Glutamatergic neuron (in vitro differentiated cells): Measurements from ENCODE around the gene CNBP. TPM values are rescaled to one million over a fixed set of nuclear protein-coding genes. Genes with fewer than 3 reads are reported as not detected.

Source experiments
- DNase-seq: peaks from one replicate; pipeline ENCODE4 v3.0.0; 2022
- H3K27ac Mint-ChIP-seq: one replicate; pipeline ENCODE4 v1.8.0; 2020; ENCODE audit warnings: mild to moderate bottlenecking, mixed read lengths, inconsistent platforms; ENCODE audit not compliant: unreplicated experiment
- H3K27me3 Mint-ChIP-seq: one replicate; pipeline ENCODE4 v1.8.0; 2020; ENCODE audit warnings: mild to moderate bottlenecking, moderate library complexity, mixed read lengths, inconsistent platforms; ENCODE audit not compliant: unreplicated experiment
- H3K36me3 Mint-ChIP-seq: one replicate; pipeline ENCODE4 v1.8.0; 2020; ENCODE audit warnings: mild to moderate bottlenecking, mixed read lengths, inconsistent platforms; ENCODE audit not compliant: unreplicated experiment
- H3K4me1 Mint-ChIP-seq: one replicate; pipeline ENCODE4 v1.8.0; 2020; ENCODE audit warnings: mild to moderate bottlenecking, low read depth, mixed read lengths, inconsistent platforms; ENCODE audit not compliant: unreplicated experiment
- H3K4me3 Mint-ChIP-seq: one replicate; pipeline ENCODE4 v1.8.0; 2020; ENCODE audit warnings: mild to moderate bottlenecking, mixed read lengths, inconsistent platforms; ENCODE audit not compliant: unreplicated experiment
- H3K9me3 Mint-ChIP-seq: one replicate; pipeline ENCODE4 v1.8.0; 2020; ENCODE audit warnings: mild to moderate bottlenecking, moderate library complexity, mixed read lengths, inconsistent platforms; ENCODE audit not compliant: unreplicated experiment
- CTCF ChIP-seq: fragments of 200-600 bp; sonication (generic); IDR thresholded peaks from one replicate; pipeline ENCODE4 v1.5.0; 2021; ENCODE audit not compliant: partially characterized antibody, unreplicated experiment
- total RNA-seq: library from RNA; stranded (reverse); fragmentation: NEBNext Ultra II Directional; extraction: Animal tissue kit (Norgen Biotek cat#: 25700); gene quantifications from one replicate; pipeline ENCODE4 v1.2.1, GENCODE V29; 2021; ENCODE audit not compliant: unreplicated experiment

Gene CNBP
- total RNA-seq, 1 donor from 2014 or later = 177 TPM

GRCh38 chr3:129211345-129211744 lies 27.6 kb upstream of the CNBP start:
- Mint-ChIP-seq H3K27me3 (no peaks in the 10 kb centered on the region), H3K4me3 (no peak overlapping the region), H3K9me3 (no peaks in the 10 kb centered on the region), H3K36me3 (no peaks in the 10 kb centered on the region), H3K4me1 (no peaks in the 10 kb centered on the region), H3K27ac (no peak overlapping the region)
- TF ChIP-seq CTCF = no peak
- no peak for DNase-seq

DNA sequence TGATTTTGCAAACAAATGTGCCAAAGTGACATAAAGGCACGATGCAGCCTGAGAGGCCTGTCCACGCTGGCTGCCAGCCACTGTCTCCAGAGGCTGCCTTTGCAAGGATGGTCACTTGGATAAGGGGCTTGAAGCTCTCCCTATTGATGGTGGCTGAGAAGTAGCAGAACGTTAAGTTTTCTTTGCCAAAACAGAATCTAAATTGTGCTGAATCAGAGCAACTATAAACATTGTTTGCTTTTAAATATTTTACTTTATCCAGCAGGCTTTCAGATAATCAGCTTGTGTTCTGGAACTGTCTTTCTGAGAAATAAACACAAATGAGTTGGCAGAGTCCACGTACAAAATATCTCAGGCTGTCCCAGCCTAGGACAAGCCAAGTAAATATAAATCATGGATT lies 23.8 kb upstream of the CNBP start:
- H3K27ac Mint-ChIP-seq = no peak overlapping the region
- no peaks in the 10 kb centered on the region for H3K27me3 Mint-ChIP-seq
- H3K36me3 Mint-ChIP-seq = no peaks in the 10 kb centered on the region
- H3K9me3 Mint-ChIP-seq = no peaks in the 10 kb centered on the region
- no peak overlapping the region for H3K4me3 Mint-ChIP-seq
- H3K4me1 Mint-ChIP-seq = no peaks in the 10 kb centered on the region
- DNase-seq = no peak
- no peak for TF ChIP-seq CTCF

GRCh38 chr3:129205109-129205832 lies 21.6 kb upstream of the CNBP start:
- H3K36me3 Mint-ChIP-seq = no peaks in the 10 kb centered on the region
- no peak for DNase-seq
- H3K4me1 Mint-ChIP-seq = no peaks in the 10 kb centered on the region
- TF ChIP-seq CTCF = no peak
- peaks cover 2% of the 10 kb centered on the region for H3K27me3 Mint-ChIP-seq
- no peak overlapping the region for H3K4me3 Mint-ChIP-seq
- no peaks in the 10 kb centered on the region for H3K9me3 Mint-ChIP-seq
- no peak overlapping the region for H3K27ac Mint-ChIP-seq

DNA sequence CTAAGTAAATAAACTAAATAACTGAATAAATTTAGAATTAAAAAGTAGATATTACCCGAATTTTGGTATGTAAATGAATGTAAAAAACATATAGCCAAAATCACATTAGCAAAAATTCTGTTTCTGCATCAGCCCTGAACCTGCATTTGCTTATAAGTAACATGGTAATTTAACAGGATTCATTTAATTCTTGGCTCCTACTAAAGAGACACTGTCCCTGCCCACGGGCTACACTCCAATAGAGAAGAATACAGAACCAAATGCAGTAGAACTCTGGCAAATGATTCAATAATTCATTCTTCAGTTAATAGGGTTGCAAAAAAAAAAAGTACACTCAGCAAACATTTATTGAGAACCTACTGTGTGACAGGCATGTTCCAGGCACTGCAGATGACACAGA lies 20.8 kb upstream of the CNBP start:
- Mint-ChIP-seq H3K27ac (no peak overlapping the region), H3K4me1 (no peaks in the 10 kb centered on the region), H3K9me3 (no peaks in the 10 kb centered on the region), H3K27me3 (peaks cover 2% of the 10 kb centered on the region), H3K4me3 (no peak overlapping the region), H3K36me3 (no peaks in the 10 kb centered on the region)
- DNase-seq = no peak
- TF ChIP-seq CTCF = no peak

- no peaks in the 10 kb centered on the region for H3K4me1 Mint-ChIP-seq
- DNase-seq = no peak
- no peak overlapping the region for H3K4me3 Mint-ChIP-seq
- no peaks in the 10 kb centered on the region for H3K9me3 Mint-ChIP-seq
- peaks cover 6% of the 10 kb centered on the region for H3K27me3 Mint-ChIP-seq
- no peak overlapping the region for H3K27ac Mint-ChIP-seq
- no peak for TF ChIP-seq CTCF
- H3K36me3 Mint-ChIP-seq = no peaks in the 10 kb centered on the region
Observed at GRCh38 chr3:129199366-129199765, 15.7 kb upstream of the CNBP start.
